Measurements from ENCODE around the gene OPA1. TPM values are rescaled to one million over a fixed set of nuclear protein-coding genes. Genes with fewer than 3 reads are reported as not detected.

Gene OPA1
- total RNA-seq, 2 experiments from 2014 or later, result 56.1 to 57.6 TPM

DNA sequence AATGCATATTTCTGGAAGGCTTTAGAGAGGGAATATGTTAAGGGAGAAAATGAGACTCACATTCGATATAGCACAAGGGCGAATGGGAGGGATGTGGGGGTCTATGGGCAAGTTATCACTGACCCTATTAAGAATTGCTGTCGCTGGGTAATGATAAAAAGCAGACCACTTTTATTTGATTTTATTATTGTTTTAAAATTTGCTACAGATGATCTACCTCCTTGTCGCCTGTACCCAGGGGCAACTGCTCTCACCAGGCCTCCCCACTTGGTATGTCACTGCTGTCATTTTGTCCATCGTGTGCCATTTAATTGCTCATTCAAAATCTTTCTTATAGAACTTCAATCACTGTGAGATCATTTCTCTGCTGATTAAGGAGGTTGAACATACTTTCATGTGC lies 153.8 kb downstream of the OPA1 start:
- DNase-seq, result no peak
- peaks cover 6% of the 10 kb centered on the region for H3K4me1 Mint-ChIP-seq (ENCODE audit: low read depth)
- no peak for ATAC-seq (ENCODE audit: poor library complexity)
- H3K9me3 Mint-ChIP-seq, result no peaks in the 10 kb centered on the region
- no peaks in the 10 kb centered on the region for H3K4me1 ChIP-seq (ENCODE audit: insufficient read depth, low read length)
- H3K9me3 ChIP-seq (ENCODE audit: control insufficient read depth in 1 of 2, insufficient read depth in 1 of 2, low read length in 2 of 2), result no peaks in the 10 kb centered on the region
- CTCF ChIA-PET, result no interaction called here
- H3K27me3 Mint-ChIP-seq, result peaks cover 6% of the 10 kb centered on the region
- H3K4me3 ChIP-seq (ENCODE audit: low read length), result no peak overlapping the region
- H3K27me3 ChIP-seq (ENCODE audit: control insufficient read depth in 1 of 2, insufficient read depth in 2 of 2, low read length in 2 of 2), result no peaks in the 10 kb centered on the region
- H3K27ac ChIP-seq (ENCODE audit: low read depth in 1 of 2, low read length in 2 of 2), result no peak overlapping the region
- TF ChIP-seq, protein P1, sequence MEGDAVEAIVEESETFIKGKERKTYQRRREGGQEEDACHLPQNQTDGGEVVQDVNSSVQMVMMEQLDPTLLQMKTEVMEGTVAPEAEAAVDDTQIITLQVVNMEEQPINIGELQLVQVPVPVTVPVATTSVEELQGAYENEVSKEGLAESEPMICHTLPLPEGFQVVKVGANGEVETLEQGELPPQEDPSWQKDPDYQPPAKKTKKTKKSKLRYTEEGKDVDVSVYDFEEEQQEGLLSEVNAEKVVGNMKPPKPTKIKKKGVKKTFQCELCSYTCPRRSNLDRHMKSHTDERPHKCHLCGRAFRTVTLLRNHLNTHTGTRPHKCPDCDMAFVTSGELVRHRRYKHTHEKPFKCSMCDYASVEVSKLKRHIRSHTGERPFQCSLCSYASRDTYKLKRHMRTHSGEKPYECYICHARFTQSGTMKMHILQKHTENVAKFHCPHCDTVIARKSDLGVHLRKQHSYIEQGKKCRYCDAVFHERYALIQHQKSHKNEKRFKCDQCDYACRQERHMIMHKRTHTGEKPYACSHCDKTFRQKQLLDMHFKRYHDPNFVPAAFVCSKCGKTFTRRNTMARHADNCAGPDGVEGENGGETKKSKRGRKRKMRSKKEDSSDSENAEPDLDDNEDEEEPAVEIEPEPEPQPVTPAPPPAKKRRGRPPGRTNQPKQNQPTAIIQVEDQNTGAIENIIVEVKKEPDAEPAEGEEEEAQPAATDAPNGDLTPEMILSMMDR (IDR thresholded peaks at IDR 0.05), result no peak
- intact Hi-C loops (cut with DNase I, micrococcal nuclease), result no loop called here
- no peak overlapping the region for H3K4me3 Mint-ChIP-seq
- no peaks in the 10 kb centered on the region for H3K36me3 ChIP-seq (ENCODE audit: insufficient read depth, low read length)
- H3K36me3 Mint-ChIP-seq (ENCODE audit: low read depth), result no peaks in the 10 kb centered on the region
- POLR2A ChIA-PET, result no interaction called here
- no peak overlapping the region for H3K27ac Mint-ChIP-seq

Other genes starting within 250 kb of the OPA1 start
- gene ATP13A5, start 214.5 kb upstream of the OPA1 start, total RNA-seq, result not detected
- 1 to 10 TPM in 1 of 2 experiments, under 1 TPM in 1; 0.98 to 1.6 TPM for gene ATP13A4, start 38.3 kb upstream of the OPA1 start, total RNA-seq

Measured in CD4-positive, alpha-beta T cell (primary cell).